Mucosa of descending colon (tissue), 3 donors: Measurements from ENCODE around the gene S100A9. TPM values are rescaled to one million over a fixed set of nuclear protein-coding genes. Genes with fewer than 3 reads are reported as not detected.

Experiments used
- ATAC-seq: fragments of 200-7000 bp; cut with Tn5 transposase; one replicate; pipeline ENCODE4 v1.9.1; 2020; ENCODE audit warnings: mild to moderate bottlenecking, moderate library complexity
- DNase-seq, 3 donors: peaks; one replicate each; pipeline ENCODE4 v3.0.0-alpha.2; 2020
- H3K36me3 ChIP-seq: fragments of 200-600 bp; one replicate; pipeline ENCODE4 v1.8.0; 2021; ENCODE audit warnings: low read depth, mild to moderate bottlenecking
- H3K4me1 ChIP-seq: fragments of 200-600 bp; one replicate; pipeline ENCODE4 v1.8.0; 2021; ENCODE audit warnings: low read depth, mild to moderate bottlenecking
- H3K4me3 ChIP-seq: fragments of 200-600 bp; one replicate; pipeline ENCODE4 v1.8.0; 2021; ENCODE audit warnings: mild to moderate bottlenecking
- H3K9me3 ChIP-seq: fragments of 200-600 bp; one replicate; pipeline ENCODE4 v1.8.0; 2021; ENCODE audit warnings: mild to moderate bottlenecking
- intact Hi-C, 2 donors: fragments of 100-400 bp; cut with DNase I in 1 of 2; cut with micrococcal nuclease in 1 of 2; formaldehyde crosslinking; loops; one replicate each; pipeline versions ENCODE4 v1.11.0 to v1.11.1; 2022; cut with DNase I, micrococcal nuclease
- total RNA-seq, 3 donors: library from RNA; stranded (reverse); fragmentation: NEBNext Ultra II Directional in 2 of 3; extraction: Animal tissue kit (Norgen Biotek cat#: 25700) in 2 of 3; gene quantifications; one replicate each; pipeline versions ENCODE4 v1.2.1 to v1.2.4, GENCODE V29; 2021 to 2023
- TF ChIP-seq, protein P1 (sequence below): fragments of 200-600 bp; IDR thresholded peaks from one replicate; pipeline ENCODE4 v1.8.0; 2022; ENCODE audit warnings: antibody characterized with exemption, mild to moderate bottlenecking
- donor health status: DM: no; HTN: no; CAD: no; lungs with moderate emphysema.
- donor health status: DM: no; HTN: no; CAD: no.
- donor health status: DM: no; HTN: yes; CAD: no.

The S100A9 gene
- total RNA-seq, 3 donors from 2014 or later = 5.5 to 151 (median 75.0) TPM

DNA sequence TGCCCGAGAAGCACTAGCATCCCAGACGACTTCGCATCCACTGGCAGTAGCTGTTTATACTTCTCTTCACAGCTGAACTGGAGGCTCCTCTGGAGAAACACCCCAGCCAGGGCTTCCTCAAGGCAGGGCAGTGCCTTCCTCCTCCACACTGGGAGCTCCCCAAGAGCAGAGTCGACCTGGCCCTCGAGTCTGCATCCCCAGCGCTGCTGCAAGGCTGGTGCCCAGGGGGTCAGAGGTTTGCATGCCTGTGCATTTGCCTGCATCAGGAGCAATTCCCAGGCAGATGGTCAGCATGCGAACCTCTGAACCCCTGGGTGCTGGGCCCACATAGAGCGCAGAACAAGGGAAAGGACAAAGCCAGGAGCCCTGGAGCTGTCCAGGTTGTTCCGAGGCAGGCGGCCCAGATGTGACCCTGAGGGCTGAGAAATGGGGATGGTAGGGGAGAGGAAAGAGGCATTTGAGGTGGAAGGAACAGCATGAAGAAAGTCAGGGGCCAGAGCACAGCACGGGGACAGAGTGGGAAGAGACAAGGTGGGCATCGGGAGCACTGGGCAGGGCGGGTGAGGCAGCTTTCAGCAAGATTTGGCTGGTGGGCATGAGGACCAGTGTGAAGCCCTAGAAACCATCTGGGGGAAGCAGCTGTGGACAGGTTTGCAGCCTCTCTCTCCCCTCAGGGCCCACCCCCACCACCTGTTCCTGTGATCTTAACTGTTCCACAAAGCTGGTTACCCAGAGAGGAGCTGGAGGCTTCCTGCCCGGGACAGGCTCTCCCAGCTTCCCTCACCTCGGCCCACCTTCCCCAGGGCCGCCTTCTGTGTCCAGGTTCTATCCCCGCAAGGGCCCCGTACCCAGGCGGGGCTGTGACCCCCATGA lies 39.6 kb downstream of the S100A9 start:
- intact Hi-C loops = no loop called here
- Histone ChIP-seq H3K9me3 (no peaks in the 10 kb centered on the region), H3K4me3 (no peak overlapping the region), H3K36me3 (no peaks in the 10 kb centered on the region), H3K4me1 (no peaks in the 10 kb centered on the region)
- DNase-seq (no peak), ATAC-seq (no peak)
- TF ChIP-seq, protein P1, sequence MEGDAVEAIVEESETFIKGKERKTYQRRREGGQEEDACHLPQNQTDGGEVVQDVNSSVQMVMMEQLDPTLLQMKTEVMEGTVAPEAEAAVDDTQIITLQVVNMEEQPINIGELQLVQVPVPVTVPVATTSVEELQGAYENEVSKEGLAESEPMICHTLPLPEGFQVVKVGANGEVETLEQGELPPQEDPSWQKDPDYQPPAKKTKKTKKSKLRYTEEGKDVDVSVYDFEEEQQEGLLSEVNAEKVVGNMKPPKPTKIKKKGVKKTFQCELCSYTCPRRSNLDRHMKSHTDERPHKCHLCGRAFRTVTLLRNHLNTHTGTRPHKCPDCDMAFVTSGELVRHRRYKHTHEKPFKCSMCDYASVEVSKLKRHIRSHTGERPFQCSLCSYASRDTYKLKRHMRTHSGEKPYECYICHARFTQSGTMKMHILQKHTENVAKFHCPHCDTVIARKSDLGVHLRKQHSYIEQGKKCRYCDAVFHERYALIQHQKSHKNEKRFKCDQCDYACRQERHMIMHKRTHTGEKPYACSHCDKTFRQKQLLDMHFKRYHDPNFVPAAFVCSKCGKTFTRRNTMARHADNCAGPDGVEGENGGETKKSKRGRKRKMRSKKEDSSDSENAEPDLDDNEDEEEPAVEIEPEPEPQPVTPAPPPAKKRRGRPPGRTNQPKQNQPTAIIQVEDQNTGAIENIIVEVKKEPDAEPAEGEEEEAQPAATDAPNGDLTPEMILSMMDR = no peak

DNA sequence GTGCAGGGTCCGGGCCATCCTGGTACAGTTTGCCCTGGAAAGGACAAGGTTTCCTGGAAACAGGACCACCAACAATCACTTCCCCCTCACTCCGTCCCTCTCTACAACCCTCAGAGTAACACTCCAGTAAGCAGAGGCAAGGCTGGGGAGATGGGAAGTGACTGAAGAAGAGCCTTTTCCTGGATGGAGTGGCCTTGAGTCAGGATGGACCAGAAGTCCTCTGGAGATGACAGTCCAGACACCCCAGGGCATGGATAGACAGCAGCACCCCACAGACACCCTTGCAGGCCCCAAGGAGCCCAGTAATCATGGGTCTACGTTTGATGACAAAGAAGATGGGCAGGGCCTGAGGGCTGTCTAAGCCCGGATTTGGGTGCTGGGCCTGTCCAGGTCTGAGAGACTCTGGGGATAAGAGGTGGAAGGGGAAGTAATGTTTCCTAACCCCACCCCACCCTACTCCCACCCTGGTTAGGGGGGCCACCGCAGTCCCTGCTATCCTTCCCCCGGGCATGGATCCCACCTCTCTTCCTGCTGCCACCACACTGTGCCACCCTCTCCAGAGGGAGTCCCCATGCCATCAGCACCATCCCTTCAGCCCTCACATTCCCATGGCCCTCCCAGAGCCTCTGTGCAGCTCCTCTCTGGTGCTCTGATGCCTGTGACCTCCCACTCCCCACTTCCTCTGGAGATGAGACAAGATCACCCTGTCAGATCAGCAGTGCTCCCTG lies 40.4 kb downstream of the S100A9 start:
- intact Hi-C loops = no loop called here
- TF ChIP-seq, protein P1 = no peak
- no peak for DNase-seq
- ATAC-seq = no peak
- Histone ChIP-seq H3K4me1 (no peaks in the 10 kb centered on the region), H3K4me3 (no peak overlapping the region), H3K36me3 (no peaks in the 10 kb centered on the region), H3K9me3 (no peaks in the 10 kb centered on the region)

DNA sequence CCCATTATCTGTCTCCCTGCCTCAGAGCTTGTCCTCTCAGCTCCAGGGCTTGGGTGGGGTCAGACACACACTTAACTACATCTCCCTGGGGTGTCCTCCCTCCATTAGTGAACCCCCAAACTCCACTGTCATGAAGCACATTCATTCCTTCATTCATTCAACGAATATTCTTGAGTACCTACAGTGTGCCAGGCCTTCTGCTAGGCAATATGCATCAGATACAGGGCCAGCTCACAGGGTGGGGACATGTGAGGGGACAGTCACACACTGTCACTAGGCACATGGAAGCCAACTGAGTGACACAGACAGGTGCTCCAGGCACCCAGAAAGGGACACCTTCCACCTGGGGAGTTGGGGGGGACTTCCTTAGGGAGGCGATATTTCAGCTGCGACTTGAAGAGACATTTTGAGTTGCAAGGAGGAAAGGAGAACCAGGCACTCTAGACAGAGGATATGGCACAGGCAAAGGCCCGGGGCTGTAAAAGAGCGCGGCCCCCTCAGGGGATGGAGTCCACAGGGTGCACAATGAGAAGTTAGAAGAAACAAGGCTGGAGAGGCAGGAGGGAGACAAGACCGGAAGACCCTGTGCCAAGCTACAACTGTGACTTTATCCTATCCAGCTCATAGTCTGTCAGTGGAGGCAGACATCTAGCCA lies 41.9 kb downstream of the S100A9 start:
- Histone ChIP-seq H3K4me1 (no peaks in the 10 kb centered on the region), H3K36me3 (no peaks in the 10 kb centered on the region), H3K4me3 (no peak overlapping the region), H3K9me3 (no peaks in the 10 kb centered on the region)
- intact Hi-C loops = no loop called here
- no peak for DNase-seq
- no peak for ATAC-seq
- TF ChIP-seq, protein P1 = no peak

DNA sequence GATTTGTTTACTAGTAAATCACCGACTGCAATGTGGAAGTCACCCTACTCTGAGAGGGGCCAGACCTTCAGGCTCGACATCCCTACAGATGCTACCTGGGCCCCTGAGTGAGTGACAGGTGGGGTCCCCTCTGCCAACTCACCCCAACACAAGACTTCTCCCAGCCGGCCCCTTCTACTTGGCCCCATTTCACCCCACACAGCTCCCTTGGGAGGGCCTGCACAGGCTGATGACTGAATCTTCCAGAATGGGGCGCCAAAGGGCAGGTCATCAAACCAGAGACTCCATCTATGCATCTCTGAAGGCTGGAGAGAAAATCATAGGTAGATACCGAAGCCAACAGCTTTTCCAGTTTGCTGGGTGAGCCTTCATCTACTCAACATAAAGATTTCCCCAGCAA lies 42.6 kb downstream of the S100A9 start:
- no peaks in the 10 kb centered on the region for H3K4me1 ChIP-seq
- DNase-seq (no peak), ATAC-seq (no peak)
- intact Hi-C loops = no loop called here
- no peaks in the 10 kb centered on the region for H3K36me3 ChIP-seq
- no peaks in the 10 kb centered on the region for H3K9me3 ChIP-seq
- H3K4me3 ChIP-seq = no peak overlapping the region
- TF ChIP-seq, protein P1 = no peak

GRCh38 chr1:153401461-153401860 lies 43.8 kb downstream of the S100A9 start:
- DNase-seq (no peak), ATAC-seq (no peak)
- no peaks in the 10 kb centered on the region for H3K4me1 ChIP-seq
- TF ChIP-seq, protein P1 = no peak
- intact Hi-C loops = no loop called here
- no peak overlapping the region for H3K4me3 ChIP-seq
- H3K36me3 ChIP-seq = no peaks in the 10 kb centered on the region
- no peaks in the 10 kb centered on the region for H3K9me3 ChIP-seq
